ENCODE results near the gene B3GAT3.

GRCh38 chr11:62599901-62600300 lies 21.9 kb downstream of the B3GAT3 start:
- no peak for TF ChIP-seq POLR2AphosphoS5 (IDR thresholded peaks at IDR 0.05)
- TF ChIP-seq POLR2A (IDR thresholded peaks at IDR 0.05) = no peak
- TF ChIP-seq CTCF (IDR thresholded peaks at IDR 0.05) = no peak
